GM12878 (cell line): Measurements from ENCODE around the gene SLC35G2. TPM values are rescaled to one million over a fixed set of nuclear protein-coding genes. Genes with fewer than 3 reads are reported as not detected.

Source experiments
- ATAC-seq: fragments of 200-7000 bp; cut with Tn5 transposase; 3 replicates; pipeline ENCODE4 v1.9.1; 2020; ENCODE audit warnings: mild to moderate bottlenecking, moderate library complexity
- BruUV-seq: library from RNA; stranded (reverse); fragments of 400-500 nt; replicated peaks from 2 replicates; lab custom pipeline; 2021; lab: Mats Ljungman, UMichigan
- CTCF ChIA-PET: fragments of 300-600 bp; sonication (Branson Sonifier 250); formaldehyde crosslinking; extraction: SDS; loops from one replicate; lab custom pipeline; 2021; ENCODE audit warnings: inconsistent platforms; lab: Yijun Ruan, JAX
- POLR2A ChIA-PET: fragments of 350-600 bp; formaldehyde crosslinking; extraction: SDS; loops from one replicate; lab custom pipeline; 2021; ENCODE audit warnings: inconsistent platforms; lab: Charles Lee
- RAD21 ChIA-PET: fragments of 300-600 bp; sonication (Branson Sonifier 250); formaldehyde crosslinking; loops from one replicate; lab custom pipeline; 2023; ENCODE audit warnings: antibody characterized with exemption; ENCODE audit not compliant: unreplicated experiment; lab: Charles Lee
- SMC1A ChIA-PET: fragments of 300-600 bp; sonication (Branson Sonifier 250); formaldehyde crosslinking; loops from one replicate; lab custom pipeline; 2023; ENCODE audit not compliant: unreplicated experiment, uncharacterized antibody; lab: Charles Lee
- DNase-seq: peaks from one replicate; pipeline ENCODE4 v3.0.0-alpha.2; 2011; ENCODE audit warnings: low read depth, low spot score
- FAIRE-seq: peaks from 3 replicates; lab custom pipeline; 2011; peaks lifted over from hg19 to GRCh38; lab: Jason Lieb, UNC
- H2AFZ ChIP-seq: 2 replicates; pipeline ENCODE4 v1.6.0; 2011; ENCODE audit warnings: low read depth, low read length, control low read depth; ENCODE audit not compliant: control insufficient read depth
- H3K27ac ChIP-seq: 2 replicates; pipeline ENCODE4 v1.5.1; 2011; ENCODE audit warnings: control low read depth; ENCODE audit not compliant: control insufficient read depth, insufficient read depth
- H3K27me3 ChIP-seq, 2 experiments: replicated peaks in 1 of 2; 2 replicates each; pipeline versions ENCODE4 v1.6.0 to v1.6.1; 2011; ENCODE audit warnings: low read length in 1 of 2; ENCODE audit not compliant: control insufficient read depth in 2 of 2, insufficient read depth in 2 of 2
- H3K36me3 ChIP-seq, 2 experiments: 2 replicates each; pipeline ENCODE4 v1.5.1; 2011; ENCODE audit warnings: low read length in 1 of 2; ENCODE audit not compliant: control insufficient read depth in 2 of 2, insufficient read depth in 2 of 2
- H3K4me1 ChIP-seq: 2 replicates; pipeline ENCODE4 v1.6.1; 2011; ENCODE audit warnings: mild to moderate bottlenecking, low read length, moderate library complexity, mixed read lengths; ENCODE audit not compliant: control insufficient read depth, insufficient read depth
- H3K4me2 ChIP-seq: 2 replicates; pipeline ENCODE4 v1.6.0; 2011; ENCODE audit warnings: control low read depth; ENCODE audit not compliant: control insufficient read depth, insufficient read depth
- H3K4me3 ChIP-seq: fragments of 200-600 bp; sonication (generic); 2 replicates; pipeline ENCODE4 v1.5.1; 2016
- H3K79me2 ChIP-seq: 2 replicates; pipeline ENCODE4 v1.6.0; 2011; ENCODE audit warnings: low read length; ENCODE audit not compliant: control insufficient read depth, insufficient read depth
- H3K9ac ChIP-seq: 2 replicates; pipeline ENCODE4 v1.8.0; 2011; ENCODE audit warnings: low read length, control low read depth, mixed read lengths; ENCODE audit not compliant: control insufficient read depth, insufficient read depth
- H3K9me3 ChIP-seq: replicated peaks from 3 replicates; pipeline ENCODE4 v1.5.1; 2011; ENCODE audit warnings: mild to moderate bottlenecking, low read length; ENCODE audit not compliant: control insufficient read depth, insufficient read depth
- H4K20me1 ChIP-seq: 2 replicates; pipeline ENCODE4 v1.6.0; 2011; ENCODE audit not compliant: control insufficient read depth, insufficient read depth
- EED ChIP-seq: sonication (generic); IDR thresholded peaks from 2 replicates; pipeline ENCODE4 v1.6.1; 2016; ENCODE audit warnings: antibody characterized with exemption, low read depth
- IKZF1 ChIP-seq: fragments of 450-650 bp; conservative IDR thresholded peaks from 2 replicates; pipeline ENCODE4 v1.6.1; 2017; ENCODE audit warnings: antibody characterized with exemption, mild to moderate bottlenecking
- RCOR1 ChIP-seq: conservative IDR thresholded peaks from 2 replicates; pipeline ENCODE4 v1.6.1; 2012; ENCODE audit warnings: low read depth, low read length, improper control_type of control experiment
- SMAD1 ChIP-seq: fragments of 450-650 bp; IDR thresholded peaks from 2 replicates; pipeline ENCODE4 v1.6.1; 2018; ENCODE audit warnings: mild to moderate bottlenecking, low read depth; ENCODE audit not compliant: partially characterized antibody
- SRF ChIP-seq, 2 experiments: IDR thresholded peaks; 2 replicates each; pipeline ENCODE4 v1.6.1; 2011; ENCODE audit warnings: low read depth in 2 of 2, low read length in 2 of 2, mild to moderate bottlenecking in 1 of 2, moderate library complexity in 1 of 2
- TBL1XR1 ChIP-seq: IDR thresholded peaks from 2 replicates; pipeline ENCODE4 v1.6.1; 2012; ENCODE audit warnings: low read depth, low read length, improper control_type of control experiment
- WRNIP1 ChIP-seq: IDR thresholded peaks from 2 replicates; pipeline ENCODE4 v1.6.1; 2011; ENCODE audit warnings: low read depth, low read length, improper control_type of control experiment, borderline replicate concordance
- ZNF384 ChIP-seq: IDR thresholded peaks from 2 replicates; pipeline ENCODE4 v1.6.1; 2012; ENCODE audit warnings: low read depth, mild to moderate bottlenecking, low read length, improper control_type of control experiment, borderline replicate concordance
- WGBS: methylation state at CpG from one replicate; pipeline ENCODE4 v1.1.6; 2016; ENCODE audit warnings: low lambda C conversion rate; ENCODE audit not compliant: insufficient replicate concordance, insufficient coverage; ENCODE audit errors: missing lambda C conversion rate; 5-methylcytosine and 5-hydroxymethylcytosine counted together
- in situ Hi-C: fragments of 300-500 bp; cut with MboI; formaldehyde crosslinking; loops from 9 replicates; pipeline ENCODE4 v1.14.3; 2018; ENCODE audit warnings: mixed read lengths
- intact Hi-C: fragments of 100-400 bp; cut with micrococcal nuclease; formaldehyde crosslinking; loops from one replicate; pipeline ENCODE4 v1.14.2; 2022; ENCODE audit not compliant: unreplicated experiment
- polyA plus RNA-seq, 11 experiments: library from polyadenylated mRNA; depleted of rRNA in 4 of 11; unstranded in 6 of 11; stranded (reverse) in 5 of 11; fragments of >200 nt; fragmentation: Nextera tagmentation in 4 of 11; fragmentation: Illumina TruSeq in 1 of 11; extraction: Ambion mirVana in 4 of 11; extraction: Trizol in 1 of 11; gene quantifications; 1 replicate in 1 of 11; 2 replicates in 10 of 11; pipeline versions ENCODE4 v1.2.1 to v1.2.3, GENCODE V29; 2011 to 2016; ENCODE audit warnings: inconsistent platforms in 2 of 11, missing spikeins in 2 of 11, low read depth in 1 of 11
- total RNA-seq, 4 experiments: library from RNA; depleted of rRNA in 3 of 4; stranded (reverse); fragments of >200 nt in 3 of 4; fragmentation: Illumina TruSeq in 1 of 4; extraction: Trizol in 1 of 4; gene quantifications; 2 replicates each; pipeline versions ENCODE4 v1.2.1 to v1.2.3, GENCODE V29; 2013 to 2021
- TF ChIP-seq, protein P1 (sequence below): IDR thresholded peaks from 2 replicates; pipeline ENCODE4 v1.6.1; 2011; ENCODE audit warnings: mild to moderate bottlenecking, low read depth, low read length, moderate library complexity; ENCODE audit not compliant: insufficient replicate concordance
- TF ChIP-seq, protein P2 (sequence below): IDR thresholded peaks from 2 replicates; pipeline ENCODE4 v1.6.1; 2012; ENCODE audit warnings: low read depth, low read length, improper control_type of control experiment
- TF ChIP-seq, protein P3 (sequence below): IDR thresholded peaks from 2 replicates; pipeline ENCODE4 v1.6.1; 2012; ENCODE audit warnings: low read length, inconsistent platforms
- TF ChIP-seq, protein P4 (sequence below): fragments of 150-350 bp; IDR thresholded peaks from 2 replicates; pipeline ENCODE4 v1.6.1; 2016; ENCODE audit warnings: low read depth, low read length

SLC35G2 gene
- total and polyA plus RNA-seq, 10 of the 15 experiments (the other 5 are each of a cell fraction or from before 2014, with no cell fraction given) = 0.11 to 1.9 (median 0.27) TPM

DNA sequence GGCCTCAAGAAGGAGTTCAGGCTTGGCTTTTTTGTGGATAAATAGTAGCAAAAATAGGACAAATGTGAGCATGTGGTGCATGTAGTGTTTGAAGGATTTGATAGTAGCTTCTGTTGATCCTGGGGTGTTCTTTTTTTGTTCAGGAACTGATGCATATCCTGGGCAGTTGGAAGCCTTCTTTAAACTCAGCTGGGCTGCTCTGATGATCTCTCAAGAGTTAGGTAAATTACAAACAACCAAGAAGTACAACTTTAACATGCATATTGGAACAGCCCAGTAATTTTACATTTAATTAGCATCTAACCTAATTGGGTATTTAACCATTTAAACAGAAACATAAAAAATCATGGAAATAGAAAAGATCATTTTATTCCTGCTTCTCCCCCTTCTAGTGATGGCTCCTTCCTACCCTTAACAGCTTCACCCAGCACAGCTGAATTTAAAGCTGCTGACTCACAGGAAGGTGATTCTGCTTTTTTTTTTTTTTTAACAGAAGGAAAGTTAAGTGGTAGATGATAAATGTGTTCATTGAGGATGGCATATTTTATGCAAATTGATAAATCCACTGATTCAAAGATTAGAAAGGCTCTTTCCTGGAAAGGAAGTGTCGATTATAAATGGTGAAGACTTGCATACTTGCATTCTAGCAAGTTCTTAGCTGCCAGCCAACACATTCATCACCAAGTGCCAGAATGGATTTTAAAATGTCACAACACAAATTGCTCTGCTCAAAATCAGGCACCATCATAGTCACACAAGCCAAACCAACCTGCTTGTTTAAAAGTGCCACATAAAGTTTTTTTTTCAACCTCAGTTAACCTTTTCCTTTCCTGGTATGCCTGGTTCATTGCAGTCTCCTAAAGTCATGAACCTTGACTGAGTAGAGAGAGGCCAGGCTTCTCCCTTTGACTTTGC is 20.0 kb downstream of the SLC35G2 start:
- Histone ChIP-seq H3K9me3 (no peaks in the 10 kb centered on the region), H3K4me2 (no peak overlapping the region), H3K36me3 (no peaks in the 10 kb centered on the region), H3K27ac (no peak overlapping the region), H3K9ac (no peak overlapping the region), H3K79me2 (no peaks in the 10 kb centered on the region), H3K4me3 (no peak overlapping the region), H3K4me1 (no peaks in the 10 kb centered on the region), H2AFZ (no peak overlapping the region), H4K20me1 (no peaks in the 10 kb centered on the region), H3K27me3 (no peaks in the 10 kb centered on the region)
- POLR2A ChIA-PET = interaction anchor here (1.1 kb wide), 1 partner anchor 24 kb away, joined by 3 read pairs; no protein-coding TSS in a partner anchor
- SMC1A ChIA-PET = interaction anchor here (1.1 to 2.4 kb wide), 3 partner anchors 8 to 104 kb away, joined by 3 to 13 read pairs (median 5); no protein-coding TSS in a partner anchor
- intact Hi-C loops (no loop called here), in situ Hi-C loops (no loop called here)
- FAIRE-seq (no peak), ATAC-seq (no peak), DNase-seq (no peak)
- BruUV-seq = no TSS peak
- WGBS = 59% methylated on average over 1 of the region's 1 CpG
- CTCF ChIA-PET = interaction anchor here (1.0 kb wide), 1 partner anchor 45 kb away, joined by 3 read pairs; no protein-coding TSS in a partner anchor
- RAD21 ChIA-PET = interaction anchor here (1.1 to 1.2 kb wide), 2 partner anchors 86 to 175 kb away, joined by 3 to 4 read pairs; no protein-coding TSS in a partner anchor
- TF ChIP-seq SRF (IDR thresholded peaks at IDR 0.05; ENCODE audit: low read depth in 2 of 2, low read length in 2 of 2) (no peak), EED (no peak), WRNIP1 (no peak), TBL1XR1 (no peak), RCOR1 (no peak), SMAD1 (no peak), IKZF1 (no peak), ZNF384 (no peak)
- TF ChIP-seq, protein P1, sequence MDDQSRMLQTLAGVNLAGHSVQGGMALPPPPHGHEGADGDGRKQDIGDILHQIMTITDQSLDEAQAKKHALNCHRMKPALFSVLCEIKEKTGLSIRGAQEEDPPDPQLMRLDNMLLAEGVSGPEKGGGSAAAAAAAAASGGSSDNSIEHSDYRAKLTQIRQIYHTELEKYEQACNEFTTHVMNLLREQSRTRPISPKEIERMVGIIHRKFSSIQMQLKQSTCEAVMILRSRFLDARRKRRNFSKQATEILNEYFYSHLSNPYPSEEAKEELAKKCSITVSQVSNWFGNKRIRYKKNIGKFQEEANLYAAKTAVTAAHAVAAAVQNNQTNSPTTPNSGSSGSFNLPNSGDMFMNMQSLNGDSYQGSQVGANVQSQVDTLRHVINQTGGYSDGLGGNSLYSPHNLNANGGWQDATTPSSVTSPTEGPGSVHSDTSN = no peak
- TF ChIP-seq, protein P2, sequence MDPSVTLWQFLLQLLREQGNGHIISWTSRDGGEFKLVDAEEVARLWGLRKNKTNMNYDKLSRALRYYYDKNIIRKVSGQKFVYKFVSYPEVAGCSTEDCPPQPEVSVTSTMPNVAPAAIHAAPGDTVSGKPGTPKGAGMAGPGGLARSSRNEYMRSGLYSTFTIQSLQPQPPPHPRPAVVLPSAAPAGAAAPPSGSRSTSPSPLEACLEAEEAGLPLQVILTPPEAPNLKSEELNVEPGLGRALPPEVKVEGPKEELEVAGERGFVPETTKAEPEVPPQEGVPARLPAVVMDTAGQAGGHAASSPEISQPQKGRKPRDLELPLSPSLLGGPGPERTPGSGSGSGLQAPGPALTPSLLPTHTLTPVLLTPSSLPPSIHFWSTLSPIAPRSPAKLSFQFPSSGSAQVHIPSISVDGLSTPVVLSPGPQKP = no peak
- TF ChIP-seq, protein P3, sequence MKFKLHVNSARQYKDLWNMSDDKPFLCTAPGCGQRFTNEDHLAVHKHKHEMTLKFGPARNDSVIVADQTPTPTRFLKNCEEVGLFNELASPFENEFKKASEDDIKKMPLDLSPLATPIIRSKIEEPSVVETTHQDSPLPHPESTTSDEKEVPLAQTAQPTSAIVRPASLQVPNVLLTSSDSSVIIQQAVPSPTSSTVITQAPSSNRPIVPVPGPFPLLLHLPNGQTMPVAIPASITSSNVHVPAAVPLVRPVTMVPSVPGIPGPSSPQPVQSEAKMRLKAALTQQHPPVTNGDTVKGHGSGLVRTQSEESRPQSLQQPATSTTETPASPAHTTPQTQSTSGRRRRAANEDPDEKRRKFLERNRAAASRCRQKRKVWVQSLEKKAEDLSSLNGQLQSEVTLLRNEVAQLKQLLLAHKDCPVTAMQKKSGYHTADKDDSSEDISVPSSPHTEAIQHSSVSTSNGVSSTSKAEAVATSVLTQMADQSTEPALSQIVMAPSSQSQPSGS = no peak
- TF ChIP-seq, protein P4, sequence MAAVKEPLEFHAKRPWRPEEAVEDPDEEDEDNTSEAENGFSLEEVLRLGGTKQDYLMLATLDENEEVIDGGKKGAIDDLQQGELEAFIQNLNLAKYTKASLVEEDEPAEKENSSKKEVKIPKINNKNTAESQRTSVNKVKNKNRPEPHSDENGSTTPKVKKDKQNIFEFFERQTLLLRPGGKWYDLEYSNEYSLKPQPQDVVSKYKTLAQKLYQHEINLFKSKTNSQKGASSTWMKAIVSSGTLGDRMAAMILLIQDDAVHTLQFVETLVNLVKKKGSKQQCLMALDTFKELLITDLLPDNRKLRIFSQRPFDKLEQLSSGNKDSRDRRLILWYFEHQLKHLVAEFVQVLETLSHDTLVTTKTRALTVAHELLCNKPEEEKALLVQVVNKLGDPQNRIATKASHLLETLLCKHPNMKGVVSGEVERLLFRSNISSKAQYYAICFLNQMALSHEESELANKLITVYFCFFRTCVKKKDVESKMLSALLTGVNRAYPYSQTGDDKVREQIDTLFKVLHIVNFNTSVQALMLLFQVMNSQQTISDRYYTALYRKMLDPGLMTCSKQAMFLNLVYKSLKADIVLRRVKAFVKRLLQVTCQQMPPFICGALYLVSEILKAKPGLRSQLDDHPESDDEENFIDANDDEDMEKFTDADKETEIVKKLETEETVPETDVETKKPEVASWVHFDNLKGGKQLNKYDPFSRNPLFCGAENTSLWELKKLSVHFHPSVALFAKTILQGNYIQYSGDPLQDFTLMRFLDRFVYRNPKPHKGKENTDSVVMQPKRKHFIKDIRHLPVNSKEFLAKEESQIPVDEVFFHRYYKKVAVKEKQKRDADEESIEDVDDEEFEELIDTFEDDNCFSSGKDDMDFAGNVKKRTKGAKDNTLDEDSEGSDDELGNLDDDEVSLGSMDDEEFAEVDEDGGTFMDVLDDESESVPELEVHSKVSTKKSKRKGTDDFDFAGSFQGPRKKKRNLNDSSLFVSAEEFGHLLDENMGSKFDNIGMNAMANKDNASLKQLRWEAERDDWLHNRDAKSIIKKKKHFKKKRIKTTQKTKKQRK = no peak
